Activated T-cell treated with anti-CD3 and anti-CD28 coated beads for 4 hours (primary cell): ENCODE data around the gene DNPEP.
A peak's percentile ranks its signal among the peaks of the same experiment; 100 is the strongest.

ENCODE experiments used
- DNase-seq: peaks from one replicate; pipeline ENCODE4 v3.0.0-alpha.2; 2020

DNPEP gene

DNA sequence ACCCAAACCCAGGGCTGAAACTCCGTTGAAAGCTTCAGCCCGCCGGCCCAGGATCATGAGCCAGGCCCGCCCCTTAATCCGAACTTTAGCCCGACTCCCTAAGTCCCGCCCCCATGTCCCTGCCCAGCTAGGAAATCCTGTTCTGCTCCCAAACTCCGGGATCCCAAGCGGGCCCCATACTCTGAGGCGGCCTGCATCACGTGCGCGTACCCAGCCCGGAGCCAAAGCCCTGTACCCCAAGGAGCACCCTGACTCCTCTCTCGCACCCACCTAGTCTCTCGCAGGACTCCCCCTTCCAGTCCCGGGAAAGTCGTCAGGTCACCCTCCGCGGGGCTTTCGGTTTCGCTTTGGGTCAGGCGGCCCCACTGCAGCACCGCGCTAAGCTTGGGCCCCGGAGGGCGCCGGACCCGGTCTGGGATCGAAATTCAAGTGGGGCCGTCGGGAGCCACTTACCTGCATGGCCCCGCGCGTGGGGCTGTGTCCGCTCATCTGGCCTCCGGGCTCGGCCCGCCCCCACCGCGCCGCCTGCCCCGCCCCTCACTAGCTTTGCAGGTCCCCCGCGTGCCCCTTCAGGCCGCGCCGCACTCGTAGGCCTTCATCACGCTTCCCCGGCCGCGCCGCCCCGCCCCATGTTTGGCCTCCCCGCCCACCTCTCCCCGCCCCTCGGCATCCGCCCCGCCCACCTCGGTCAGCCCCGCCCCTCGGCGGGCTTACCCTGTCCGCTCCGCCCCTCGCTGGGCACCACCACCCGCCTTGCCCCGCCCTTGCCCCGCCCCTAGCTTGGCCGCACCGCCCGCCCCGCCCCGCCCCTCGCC lies at the start of gene DNPEP:
DNPEP (minus strand) TSS at position 607 of the 815 bp plus-strand sequence; CDS start at position 489, 118 bp downstream.
- DNase-seq = peak; percentile 96

GRCh38 chr2:219437141-219437540 lies 49.4 kb upstream of the DNPEP start:
- DNase-seq = no peak

- no peak for DNase-seq
Measured at GRCh38 chr2:219436491-219436890, 48.8 kb upstream of the DNPEP start.

DNA sequence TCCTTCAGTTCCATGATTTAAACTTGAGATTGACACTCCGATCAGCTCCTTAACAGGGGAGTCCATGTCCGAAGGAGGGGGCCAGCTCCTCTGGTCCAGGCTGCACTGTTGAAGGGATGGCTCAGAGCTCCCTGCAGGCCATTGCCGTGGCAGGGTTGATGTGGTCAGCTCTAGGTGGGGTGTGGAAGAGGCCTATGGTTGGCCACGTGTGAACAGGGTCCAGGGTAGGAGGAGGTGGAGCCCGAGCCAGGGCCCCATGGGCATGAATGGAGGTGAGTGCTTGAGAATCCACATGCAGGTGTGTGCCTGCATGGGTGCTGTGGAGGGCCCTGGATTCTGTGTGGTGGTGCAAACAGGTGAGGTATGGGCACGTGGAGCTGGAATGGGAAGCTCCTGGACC lies 48.0 kb upstream of the DNPEP start:
- no peak for DNase-seq

GRCh38 chr2:219434718-219435525 lies 47.2 kb upstream of the DNPEP start, which contains the start of gene SPEG:
Gene SPEG (plus strand): TSS chr2:219434843. CDS start chr2:219434978, 135 bp downstream.
- no peak for DNase-seq

- DNase-seq = no peak
Measured at GRCh38 chr2:219434468-219434717, 46.7 kb upstream of the DNPEP start.

DNA sequence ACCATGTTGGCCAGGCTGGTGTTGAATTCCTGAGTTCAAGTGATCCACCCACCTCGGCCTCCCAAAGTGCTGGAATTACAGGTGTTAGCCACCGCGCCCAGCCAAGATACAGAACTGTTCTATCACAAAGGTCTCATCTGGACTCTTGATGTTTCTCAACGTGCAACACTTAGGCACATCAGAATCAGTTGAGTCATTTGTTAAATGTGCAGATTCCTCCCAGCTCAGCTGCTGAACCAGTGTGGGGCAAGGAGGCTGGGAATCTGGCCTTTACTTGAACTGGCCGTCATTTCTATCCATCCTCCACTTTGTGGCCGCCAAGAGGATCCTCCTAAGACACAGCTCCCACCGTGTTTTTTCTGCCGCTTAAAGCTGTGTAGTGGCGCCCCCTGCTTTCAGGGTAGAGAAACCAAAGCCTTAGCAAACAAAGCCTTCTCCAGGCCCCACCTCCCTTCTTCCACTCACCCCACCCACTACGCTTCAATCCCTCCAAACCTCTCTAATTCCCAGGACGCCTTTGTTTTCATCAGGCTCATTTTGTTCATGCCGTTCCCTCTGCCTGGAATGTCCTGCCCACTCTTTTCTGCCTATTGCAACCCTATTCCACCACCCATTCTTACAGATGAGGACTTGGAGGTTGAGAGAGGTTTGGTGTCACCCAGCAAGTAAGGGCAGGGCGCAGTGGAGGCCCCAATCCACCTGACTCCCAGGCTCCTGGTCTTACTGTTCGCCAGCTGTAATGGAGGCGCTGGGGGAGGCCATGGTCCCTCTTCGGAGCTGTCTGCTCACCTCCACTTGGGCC lies 46.2 kb upstream of the DNPEP start:
- no peak for DNase-seq

- no peak for DNase-seq
Measured at GRCh38 chr2:219430633-219431615, 43.2 kb upstream of the DNPEP start.

DNA sequence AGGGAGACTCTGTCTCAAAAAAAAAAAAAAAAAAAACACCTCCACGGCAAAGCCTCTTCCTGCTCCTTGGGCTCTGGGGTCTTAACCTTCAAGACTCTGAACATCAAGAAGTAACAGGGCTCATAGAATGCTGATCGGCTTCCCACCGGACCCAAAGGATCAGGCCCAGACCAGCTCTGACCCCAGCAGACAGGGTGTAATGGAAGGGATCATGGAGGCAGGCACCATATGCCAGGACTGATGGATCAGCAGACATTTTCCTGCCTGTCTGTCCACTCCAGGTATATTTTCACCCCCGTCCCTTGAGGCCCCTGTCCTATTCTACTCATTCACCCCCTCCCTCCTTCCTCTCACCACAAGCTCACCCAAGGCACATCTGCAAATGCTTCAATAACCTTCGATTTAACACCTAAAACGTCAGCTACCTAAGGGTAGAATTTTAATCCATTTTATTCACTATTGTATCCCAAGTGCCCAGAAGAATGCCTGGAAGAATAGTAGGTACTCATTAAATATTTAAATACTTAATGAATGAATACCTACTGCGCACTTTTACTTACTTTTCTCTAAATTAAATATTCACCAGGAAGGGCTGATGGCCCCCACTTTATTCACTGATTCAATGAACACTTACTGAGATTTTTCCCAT lies 42.4 kb upstream of the DNPEP start:
- DNase-seq = no peak

DNA sequence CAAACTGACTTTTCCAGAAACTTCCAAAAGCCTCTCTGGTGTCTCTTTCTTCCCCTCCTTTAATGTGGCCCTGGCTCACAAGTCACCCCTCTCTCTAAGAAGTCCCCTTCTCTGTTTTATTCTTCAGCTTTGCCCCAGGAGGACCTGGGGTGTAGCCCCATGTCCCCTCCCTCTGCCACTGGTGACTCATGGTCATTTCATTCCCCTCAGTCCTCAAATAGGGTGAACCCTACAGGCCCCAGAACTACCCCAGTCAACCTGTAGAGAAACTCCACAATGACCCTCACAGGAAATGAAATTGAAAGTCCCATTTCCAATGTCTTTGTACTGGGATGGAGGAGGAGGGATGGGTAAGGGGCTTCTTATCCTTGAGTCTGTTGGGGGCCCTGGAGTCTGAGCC lies 40.8 kb upstream of the DNPEP start:
- no peak for DNase-seq

- DNase-seq = no peak
Measured at GRCh38 chr2:219426534-219427136, 38.9 kb upstream of the DNPEP start.

GRCh38 chr2:219426068-219426443 lies 38.3 kb upstream of the DNPEP start:
- DNase-seq = no peak

- DNase-seq = no peak
Measured at GRCh38 chr2:219425238-219426067, 37.7 kb upstream of the DNPEP start.

DNA sequence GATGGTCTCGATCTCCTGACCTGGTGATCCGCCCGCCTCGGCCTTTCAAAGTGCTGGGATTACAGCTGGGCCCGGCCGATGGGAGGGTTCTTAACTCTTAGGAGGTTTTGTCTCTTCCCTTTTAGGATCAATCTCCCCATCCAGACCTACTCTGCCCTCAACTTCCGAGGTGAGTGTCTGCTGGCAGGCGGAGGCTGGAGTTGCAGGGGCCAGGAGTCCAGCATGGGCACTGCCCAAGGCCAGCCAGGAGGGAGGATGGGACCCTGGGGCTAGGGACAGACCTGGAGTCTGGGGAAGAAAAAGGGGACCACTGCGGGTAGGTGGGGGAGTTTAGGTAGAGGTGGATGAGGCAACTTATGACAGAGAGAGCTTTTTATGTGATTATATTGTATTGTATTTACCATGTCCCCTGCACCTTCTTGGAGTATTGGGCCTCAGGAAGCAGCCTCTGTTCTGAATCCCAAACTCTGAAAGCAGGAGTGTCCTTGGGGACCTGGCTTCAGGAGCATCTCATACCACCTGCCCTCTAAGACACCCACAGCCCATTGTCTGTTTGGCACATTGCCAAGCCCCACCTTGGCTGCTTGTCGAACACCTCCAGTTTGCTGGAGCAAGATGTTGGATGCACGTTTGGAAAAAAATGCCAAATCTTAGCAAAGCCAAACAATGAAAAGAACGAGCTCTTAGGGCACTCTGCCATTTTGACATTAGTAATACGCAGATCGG lies 36.1 kb upstream of the DNPEP start:
- DNase-seq = no peak

GRCh38 chr2:219422952-219423534 lies 35.3 kb upstream of the DNPEP start:
- DNase-seq = no peak

- no peak for DNase-seq
Measured at GRCh38 chr2:219421323-219421722, 33.6 kb upstream of the DNPEP start.

DNA sequence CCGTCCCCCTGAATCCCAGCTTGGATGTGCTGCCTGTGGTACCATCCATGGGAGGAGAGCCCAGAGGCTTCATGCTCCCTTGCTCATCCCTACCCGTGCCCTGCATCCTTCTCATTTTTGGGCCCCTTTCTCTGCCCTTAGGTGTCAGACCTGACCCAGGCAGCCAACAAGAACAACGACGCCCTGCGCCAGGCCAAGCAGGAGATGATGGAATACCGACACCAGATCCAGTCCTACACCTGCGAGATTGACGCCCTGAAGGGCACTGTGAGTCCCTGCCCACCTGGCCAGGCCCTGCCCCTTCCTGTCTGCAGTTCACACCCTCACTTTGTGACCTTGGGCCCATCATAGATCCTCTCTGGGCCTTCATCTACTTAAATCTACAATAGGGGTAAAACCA lies 33.0 kb upstream of the DNPEP start:
- no peak for DNase-seq

- DNase-seq = no peak
Measured at GRCh38 chr2:219419331-219420197, 31.9 kb upstream of the DNPEP start.
